Measurements from ENCODE around the gene SMIM1. TPM values are rescaled to one million over a fixed set of nuclear protein-coding genes. Genes with fewer than 3 reads are reported as not detected.

Gene SMIM1
- total and polyA plus RNA-seq, 9 of the 15 experiments (the other 6 are each of a cell fraction or from before 2014, with no cell fraction given), result 2.3 to 125 (median 24.3) TPM

DNA sequence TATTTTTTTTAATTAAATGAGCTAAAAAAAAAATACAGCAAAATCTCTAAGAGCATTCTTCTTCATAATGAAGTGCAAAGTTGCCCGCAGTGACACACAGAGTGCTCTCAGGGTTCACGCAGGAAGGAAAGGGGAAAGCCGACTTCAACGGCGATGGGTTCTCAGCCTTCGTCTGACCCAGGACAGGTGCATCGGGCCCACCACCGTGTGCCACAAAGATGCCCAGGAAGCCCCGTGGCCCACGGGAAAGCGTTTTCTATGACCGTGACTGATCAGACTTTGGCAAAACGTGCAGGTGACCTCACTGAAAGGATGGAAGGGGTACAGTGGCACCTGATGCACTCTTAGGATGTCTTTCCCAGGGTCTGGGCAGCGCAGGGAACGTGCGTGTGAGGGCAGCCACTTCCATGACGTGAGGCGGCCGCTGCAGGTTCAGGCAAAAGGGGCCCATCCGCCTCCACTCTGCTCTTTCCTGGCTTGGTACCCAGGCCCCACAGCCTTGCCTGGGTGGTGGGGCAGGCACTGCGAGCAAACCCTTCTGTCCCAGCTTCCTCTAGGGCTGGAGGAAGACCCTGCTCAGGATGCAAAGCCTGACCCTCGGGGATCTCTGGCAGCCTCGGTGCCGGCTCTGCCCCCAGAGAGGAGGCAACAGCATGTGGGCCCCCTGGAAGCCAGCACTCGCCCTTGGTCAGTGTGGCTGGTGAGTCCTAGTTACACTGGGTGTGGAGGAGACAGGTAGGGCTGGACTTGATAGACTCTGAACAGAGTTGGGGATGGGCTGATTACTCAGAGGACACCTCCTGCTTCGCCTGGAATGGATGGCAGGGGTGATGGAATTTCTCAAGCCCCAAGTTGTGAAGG, 15.4 kb downstream of the SMIM1 start:
- CTCF ChIA-PET (ENCODE audit: low intra/inter-chr PET ratio), result no interaction called here
- Histone ChIP-seq H3K4me3 (no peak overlapping the region), H3K9me1 (ENCODE audit: control insufficient read depth, insufficient read depth, low read length) (peaks cover 5% of the 10 kb centered on the region), H3K36me3 (ENCODE audit: control insufficient read depth, insufficient read depth, low read length) (peaks cover 93% of the 10 kb centered on the region), H3K27ac (ENCODE audit: extremely low read depth, low read depth, low read length) (no peak overlapping the region), H3K9ac (ENCODE audit: insufficient read depth in 1 of 2, low read depth in 2 of 2, low read length in 2 of 2) (peak overlapping the region in 1 of 2 experiments; percentile 61; a peak in 1 of 4 replicates), H3K27me3 (ENCODE audit: control insufficient read depth in 2 of 2, insufficient read depth in 2 of 2, low read length in 2 of 2) (no peaks in the 10 kb centered on the region), H3K9me3 (replicated peaks; ENCODE audit: control insufficient read depth, insufficient read depth, low read depth, low read length) (no peaks in the 10 kb centered on the region), H2AFZ (ENCODE audit: low read depth, low read length) (no peak overlapping the region), H3K4me2 (ENCODE audit: insufficient read depth, low read length) (no peak overlapping the region), H3K79me2 (ENCODE audit: control insufficient read depth, insufficient read depth, low read length) (peaks cover 50% of the 10 kb centered on the region), H3K4me1 (replicated peaks in 1 of 2; ENCODE audit: control insufficient read depth in 2 of 2, insufficient read depth in 2 of 2, low read length in 2 of 2) (peaks cover 3 to 44% of the 10 kb centered on the region in 2 experiments; a peak in 4 of 5 replicates), H4K20me1 (replicated peaks; ENCODE audit: control insufficient read depth, insufficient read depth, low read length) (peaks cover 11% of the 10 kb centered on the region; the same call in 1 of the 2 replicates)
- ATAC-seq, result no peak
- TF ChIP-seq CBFB (CRISPR knock-in tag; IDR thresholded peaks at IDR 0.05) (no peak), POLR2G (IDR thresholded peaks at IDR 0.05; ENCODE audit: low read depth, low read length) (peak; percentile 46), PURB (CRISPR knock-in tag; IDR thresholded peaks at IDR 0.05; ENCODE audit: low read depth) (no peak), HDAC1 (IDR thresholded peaks at IDR 0.05) (no peak), DDX20 (tag; IDR thresholded peaks at IDR 0.05; ENCODE audit: low read depth) (no peak), ZNF212 (CRISPR knock-in tag; IDR thresholded peaks at IDR 0.05) (no peak)
- no TSS peak for BruUV-seq (replicated peaks)
- POLR2A ChIA-PET, result interaction anchor here (0.7 to 1.0 kb wide), 4 partner anchors 8 to 16 kb away, joined by 3 to 4 read pairs (median 3); partner anchors contain the start of gene LRRC47
- intact Hi-C loops (cut with micrococcal nuclease), result no loop called here
- no peak for FAIRE-seq
- in situ Hi-C loops (cut with MboI), result no loop called here
- WGBS (ENCODE audit: insufficient coverage, low coverage, missing lambda C conversion rate), result 97% methylated on average over 26 of the region's 26 CpGs
- DNase-seq (ENCODE audit: extremely low read depth in 1 of 4, low spot score in 3 of 4), result no peak
